Suprapubic skin (tissue), 4 donors: ENCODE measurements around the gene TNFRSF25.

Source experiments
- EP300 ChIP-seq: sonication (generic); formaldehyde crosslinking; IDR thresholded peaks from one replicate; pipeline ENCODE4 v1.6.1; 2017; ENCODE audit warnings: antibody characterized with exemption
- POLR2A ChIP-seq, 2 donors: fragments of 450-650 bp; IDR thresholded peaks; one replicate each; pipeline ENCODE4 v1.6.1; 2017; ENCODE audit warnings: antibody characterized with exemption in 2 of 2, mild to moderate bottlenecking in 2 of 2, moderate library complexity in 2 of 2
- POLR2AphosphoS5 ChIP-seq, 3 donors: sonication (generic); formaldehyde crosslinking; IDR thresholded peaks; one replicate each; pipeline ENCODE4 v1.6.1; 2017; ENCODE audit warnings: antibody characterized with exemption in 3 of 3
- TF ChIP-seq, protein P1 (sequence below), 2 donors: fragments of 200-600 bp in 1 of 2; fragments of 450-650 bp in 1 of 2; sonication (generic) in 1 of 2; IDR thresholded peaks; one replicate each; pipeline ENCODE4 v1.5.1; 2016 to 2019; ENCODE audit warnings: antibody characterized with exemption in 2 of 2, mild to moderate bottlenecking in 1 of 2, moderate library complexity in 1 of 2

DNA sequence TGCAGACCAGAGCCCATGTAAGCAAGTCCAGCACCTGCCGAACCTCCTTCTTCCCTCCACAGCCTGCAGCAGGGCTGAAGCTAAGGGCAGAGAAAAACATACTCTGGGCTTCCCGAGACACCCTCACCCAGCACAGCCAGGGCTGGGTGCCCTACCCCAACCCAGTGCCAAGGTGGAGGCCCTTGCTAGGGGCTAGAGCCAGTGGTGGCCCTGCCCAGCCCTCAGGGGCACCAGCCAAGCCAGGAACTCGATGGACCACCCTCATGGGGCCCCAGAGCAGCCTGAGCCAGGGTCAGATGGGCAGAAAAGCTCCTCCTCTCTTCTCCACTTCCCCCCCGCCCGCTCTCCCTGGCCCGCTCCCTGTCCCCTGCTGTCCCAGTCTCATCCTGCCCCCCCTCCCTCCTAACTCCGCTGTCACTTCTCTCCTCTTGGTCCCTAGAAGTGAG is 15.9 kb downstream of the TNFRSF25 start:
- TF ChIP-seq, protein P1, sequence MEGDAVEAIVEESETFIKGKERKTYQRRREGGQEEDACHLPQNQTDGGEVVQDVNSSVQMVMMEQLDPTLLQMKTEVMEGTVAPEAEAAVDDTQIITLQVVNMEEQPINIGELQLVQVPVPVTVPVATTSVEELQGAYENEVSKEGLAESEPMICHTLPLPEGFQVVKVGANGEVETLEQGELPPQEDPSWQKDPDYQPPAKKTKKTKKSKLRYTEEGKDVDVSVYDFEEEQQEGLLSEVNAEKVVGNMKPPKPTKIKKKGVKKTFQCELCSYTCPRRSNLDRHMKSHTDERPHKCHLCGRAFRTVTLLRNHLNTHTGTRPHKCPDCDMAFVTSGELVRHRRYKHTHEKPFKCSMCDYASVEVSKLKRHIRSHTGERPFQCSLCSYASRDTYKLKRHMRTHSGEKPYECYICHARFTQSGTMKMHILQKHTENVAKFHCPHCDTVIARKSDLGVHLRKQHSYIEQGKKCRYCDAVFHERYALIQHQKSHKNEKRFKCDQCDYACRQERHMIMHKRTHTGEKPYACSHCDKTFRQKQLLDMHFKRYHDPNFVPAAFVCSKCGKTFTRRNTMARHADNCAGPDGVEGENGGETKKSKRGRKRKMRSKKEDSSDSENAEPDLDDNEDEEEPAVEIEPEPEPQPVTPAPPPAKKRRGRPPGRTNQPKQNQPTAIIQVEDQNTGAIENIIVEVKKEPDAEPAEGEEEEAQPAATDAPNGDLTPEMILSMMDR (IDR thresholded peaks at IDR 0.05), result no peak
- TF ChIP-seq EP300 (no peak), POLR2A (IDR thresholded peaks at IDR 0.05) (no peak), POLR2AphosphoS5 (IDR thresholded peaks at IDR 0.05) (no peak)
